NCI-H1417 (cell line): ENCODE data around the gene SEMA5A.

Experiments
- DNase-seq, 3 experiments: peaks; one replicate each; lab custom pipeline; 2025; lab: John Stamatoyannopoulos, UW

Gene SEMA5A

DNA sequence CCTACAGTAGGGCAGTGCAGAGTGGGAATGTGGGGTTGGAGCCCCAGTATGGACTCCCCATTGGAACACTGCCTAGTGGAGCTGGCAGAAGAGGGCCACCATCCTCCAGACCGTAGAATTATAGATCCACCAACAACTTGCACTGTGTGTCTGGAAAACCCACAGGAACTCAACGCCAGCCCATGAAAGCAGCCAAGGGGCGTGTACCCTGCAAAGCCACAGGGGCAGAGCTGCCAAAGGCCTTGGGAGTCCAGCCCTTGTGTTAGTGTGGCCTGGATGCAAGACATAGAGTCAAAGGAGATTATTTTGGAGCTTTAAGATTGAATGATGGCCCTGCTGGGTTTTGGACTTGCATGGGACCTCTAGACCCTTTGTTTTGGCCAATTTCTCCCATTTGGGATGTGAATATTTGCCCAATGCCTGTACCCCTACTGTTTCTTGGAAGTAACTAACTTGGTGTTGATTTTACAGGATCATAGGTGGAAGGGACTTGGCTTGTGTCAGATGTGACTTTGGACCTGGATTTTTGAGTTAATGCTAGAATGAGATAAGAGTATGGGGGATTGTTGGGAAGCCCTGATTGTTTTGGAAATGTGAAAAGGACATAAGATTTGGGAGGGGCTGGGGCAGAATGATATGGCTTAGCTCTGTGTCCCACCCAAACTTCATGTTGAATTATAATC lies 266.8 kb downstream of the SEMA5A start:
- no peak for DNase-seq

DNA sequence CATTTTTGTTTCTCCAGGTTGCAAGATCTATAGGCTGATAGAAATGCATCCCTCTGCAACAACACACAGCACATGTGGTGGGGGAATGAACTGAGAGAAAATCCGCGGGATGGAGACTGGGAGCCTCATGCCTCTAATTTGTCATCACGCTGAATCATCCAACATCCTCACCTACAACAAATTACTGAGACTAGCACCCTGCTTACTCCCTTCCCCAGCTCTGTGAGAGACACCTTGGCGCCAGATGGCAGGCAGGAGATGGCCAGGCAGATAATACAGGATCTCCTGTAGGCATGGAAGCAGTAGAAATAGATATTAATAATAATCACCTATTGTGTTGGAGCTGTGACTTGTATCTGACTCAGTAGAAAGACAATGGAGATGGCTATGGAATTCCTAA lies 276.9 kb downstream of the SEMA5A start:
- no peak for DNase-seq

DNA sequence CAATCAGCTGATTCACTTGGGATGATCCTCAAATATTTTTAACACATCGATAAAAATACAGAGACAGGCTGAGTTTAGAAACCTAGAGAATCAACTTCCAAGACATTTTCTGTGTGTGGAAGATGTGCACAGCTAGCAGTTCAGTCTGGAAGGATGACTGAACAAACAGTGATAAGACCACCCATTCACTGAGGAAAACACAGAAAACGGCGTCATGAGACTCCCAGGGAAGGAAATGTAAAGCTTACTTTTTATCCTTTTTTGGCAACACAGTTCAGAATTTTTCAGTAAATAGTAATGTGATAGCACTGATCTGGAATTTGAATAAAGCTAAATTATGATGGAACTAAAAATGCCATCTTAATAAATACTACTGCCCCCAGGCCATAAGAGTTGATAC lies 277.6 kb downstream of the SEMA5A start:
- DNase-seq: no peak

DNA sequence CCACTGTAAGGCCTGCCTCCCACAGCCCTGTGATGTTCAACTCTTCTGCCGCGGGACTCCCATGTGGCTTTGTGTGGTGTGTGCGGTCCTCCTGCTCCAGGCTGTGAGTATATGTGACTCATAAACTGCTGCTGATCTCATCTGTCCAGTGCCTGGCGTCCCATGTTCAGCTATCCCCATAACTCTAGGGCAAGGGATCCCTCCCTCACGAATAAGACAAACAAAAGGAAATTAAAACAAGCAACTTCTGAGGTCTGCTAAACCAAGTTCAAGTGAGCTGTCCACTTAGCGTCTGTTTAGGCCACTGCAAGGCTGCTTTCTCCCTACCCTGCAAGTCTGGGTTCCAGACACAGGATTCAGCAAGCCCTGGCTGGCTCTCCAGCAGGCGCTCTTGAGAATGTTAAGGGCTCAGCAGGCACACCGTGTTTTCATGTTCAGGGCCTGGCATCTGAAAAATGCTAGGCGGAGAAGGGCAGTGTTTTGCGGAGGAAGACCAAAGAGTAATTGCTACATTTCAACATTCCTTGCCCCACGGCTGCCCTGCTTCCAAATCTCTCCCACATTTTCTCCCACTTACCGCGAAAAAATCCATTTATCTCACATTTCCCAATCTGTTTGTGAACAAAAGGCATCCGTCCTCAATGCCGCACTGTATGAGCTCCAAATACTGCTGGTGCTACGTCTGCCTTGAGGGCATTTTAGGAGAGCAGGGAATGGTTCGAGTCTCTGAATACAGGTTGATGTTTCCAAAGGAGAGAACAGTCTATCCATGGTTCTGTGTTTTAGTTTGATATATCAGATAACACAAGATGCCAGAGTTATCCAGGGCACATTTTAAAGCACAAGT lies 280.2 kb downstream of the SEMA5A start:
- no peak for DNase-seq

DNA sequence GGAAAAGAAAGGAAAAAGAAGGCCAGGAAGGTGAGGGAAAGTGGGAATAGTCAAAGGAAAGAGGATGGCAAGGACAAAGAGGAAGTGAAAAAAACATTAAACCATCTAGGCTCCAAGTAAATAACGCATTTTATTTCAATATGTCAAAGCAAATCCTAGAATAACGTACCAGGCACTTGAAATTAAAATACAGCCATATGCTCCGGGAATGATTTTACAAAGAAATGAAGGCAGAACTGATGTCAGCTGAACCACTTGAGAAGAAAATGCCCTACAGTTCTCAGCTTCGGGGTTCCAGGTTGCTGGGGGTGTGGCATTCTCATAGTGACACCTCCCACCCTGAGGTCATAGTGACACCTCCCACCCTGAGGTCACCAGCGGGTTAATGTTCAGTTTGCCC lies 281.6 kb downstream of the SEMA5A start:
- DNase-seq: no peak

DNA sequence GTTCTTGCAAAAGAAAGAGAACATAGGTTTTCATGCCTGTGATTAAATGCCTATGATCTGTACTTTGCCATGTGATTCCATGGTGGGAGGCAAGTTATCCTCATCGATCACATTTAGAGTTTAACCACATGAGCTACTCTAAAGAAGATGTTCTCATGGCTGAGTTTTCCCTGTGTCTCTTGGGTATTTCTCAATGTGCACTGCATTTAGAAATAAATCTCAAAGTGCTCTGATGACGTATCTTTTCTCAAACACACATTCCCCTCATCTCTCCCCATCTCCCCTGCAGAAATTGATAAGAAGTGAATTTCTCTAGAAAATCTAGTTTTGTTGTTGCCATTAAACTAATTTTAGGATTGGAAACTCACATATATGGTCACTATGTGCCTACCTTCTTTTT lies 282.2 kb downstream of the SEMA5A start:
- no peak for DNase-seq

DNA sequence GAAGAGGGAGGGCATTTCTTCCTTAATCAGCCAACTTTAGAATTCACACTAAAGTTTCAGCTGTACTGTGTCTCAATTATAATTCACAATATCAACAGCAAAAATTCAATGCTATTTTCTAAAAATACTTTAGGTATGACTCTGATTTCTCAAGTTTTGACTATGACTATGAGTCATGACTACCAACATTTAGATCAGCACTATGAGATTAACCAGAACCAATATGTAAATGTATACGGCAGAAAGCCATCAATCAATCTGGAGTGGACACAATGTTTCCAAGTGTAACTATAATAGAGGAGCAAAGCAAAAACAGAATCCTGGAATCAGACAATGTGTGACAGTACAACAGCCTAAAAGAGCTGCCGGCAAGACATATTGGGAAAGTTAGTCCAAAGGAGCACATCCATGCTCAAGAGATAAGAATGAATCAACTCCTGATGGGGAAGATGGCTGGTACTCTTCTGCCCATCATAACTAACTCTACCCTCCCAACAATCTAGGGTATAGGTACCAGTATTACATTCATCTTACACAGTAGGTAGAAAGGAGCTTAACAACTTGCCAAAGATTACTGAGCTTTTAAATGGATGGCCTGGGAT lies 294.4 kb downstream of the SEMA5A start:
- DNase-seq: no peak

DNA sequence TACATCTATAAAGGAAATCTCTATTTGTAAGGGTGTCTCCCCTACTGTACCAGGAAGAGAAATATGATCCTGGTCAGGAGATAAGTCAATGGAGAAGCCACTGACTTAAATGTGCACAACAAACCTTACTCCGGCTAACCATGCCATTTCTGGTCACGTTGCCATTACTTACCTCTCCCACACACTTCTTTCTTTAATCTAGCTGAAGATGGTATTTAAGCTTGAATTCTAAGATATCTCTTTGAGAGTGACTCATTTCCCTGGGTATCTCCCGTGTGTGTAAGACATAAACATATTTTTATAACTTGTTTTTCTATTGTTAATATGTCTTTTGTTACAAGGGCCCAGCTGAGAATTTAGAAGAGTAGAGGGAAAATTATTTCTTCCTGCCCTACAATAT lies 296.6 kb downstream of the SEMA5A start:
- DNase-seq: no peak

DNA sequence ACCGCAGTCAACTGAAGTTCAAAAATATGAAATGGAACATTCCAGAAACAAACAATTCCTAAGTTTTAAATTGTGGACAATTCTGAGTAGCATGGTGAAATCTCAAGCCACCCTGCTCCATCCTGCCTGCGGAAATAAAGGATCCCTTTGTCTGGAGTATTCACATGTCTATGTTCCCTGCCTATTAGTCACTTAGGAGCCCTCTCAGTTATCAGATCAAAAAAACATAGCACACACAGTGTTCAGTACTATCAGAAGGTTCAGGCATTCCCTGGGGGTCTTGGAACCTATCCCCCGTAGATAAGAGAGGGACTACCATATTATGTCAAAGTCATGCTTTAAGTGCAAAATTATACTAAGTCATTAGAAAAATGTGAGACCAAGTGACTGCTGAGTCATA lies 300.8 kb downstream of the SEMA5A start:
- DNase-seq: no peak

DNA sequence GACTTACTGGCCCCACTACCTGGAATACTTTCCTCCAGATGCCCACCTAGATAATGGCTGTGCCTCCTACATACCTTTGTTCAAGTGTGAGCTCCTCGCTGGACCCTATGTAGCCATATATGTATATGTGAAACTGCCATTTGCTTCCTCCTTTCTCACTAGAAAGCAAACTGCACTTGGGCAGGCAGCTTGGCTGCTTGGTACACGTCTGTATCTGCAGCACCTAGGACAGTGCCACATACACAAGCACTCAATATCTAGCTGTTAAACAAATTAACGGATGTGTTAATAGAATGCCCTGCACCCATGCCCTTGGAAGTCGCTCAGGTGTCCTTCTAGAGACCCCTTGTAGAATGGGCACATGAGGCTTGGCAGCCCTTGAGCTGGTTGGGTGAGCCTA lies 301.5 kb downstream of the SEMA5A start:
- DNase-seq: no peak

DNA sequence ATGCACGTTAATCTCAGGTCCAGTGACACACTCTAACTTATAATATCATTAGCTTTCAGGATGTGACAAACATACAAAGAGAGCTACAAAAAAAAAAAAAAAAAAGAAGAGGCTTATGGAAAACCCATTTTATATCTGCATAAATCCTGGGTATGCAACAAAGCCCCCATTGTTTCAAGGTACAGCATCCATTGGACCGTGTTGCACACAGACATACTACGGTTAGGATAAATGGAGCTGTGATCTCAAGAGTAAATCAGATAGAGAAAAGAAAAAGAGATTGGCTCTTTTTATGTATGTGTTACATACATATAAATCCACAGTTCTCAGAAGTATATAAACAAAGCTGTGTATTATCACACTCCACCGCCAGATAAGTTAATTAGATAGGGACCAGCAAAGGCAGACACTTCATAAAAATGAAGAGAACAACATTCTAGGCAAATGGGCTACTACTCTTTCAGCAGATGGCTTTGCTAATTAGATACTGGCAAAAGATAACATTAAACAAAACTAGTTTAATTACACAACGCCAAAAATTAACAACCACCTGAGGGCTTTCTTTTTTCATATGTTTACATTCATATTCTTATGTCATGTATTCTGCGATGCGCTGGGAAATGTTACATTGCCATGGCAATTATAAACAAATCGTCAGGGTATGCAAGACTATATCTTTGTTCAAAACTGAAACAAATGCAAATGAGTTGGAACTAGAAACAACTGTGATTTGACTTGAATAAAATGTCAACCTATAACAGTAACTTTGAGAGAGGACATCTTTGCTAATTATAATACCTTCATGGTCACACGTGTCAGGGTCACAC lies 304.2 kb downstream of the SEMA5A start:
- DNase-seq: no peak

DNA sequence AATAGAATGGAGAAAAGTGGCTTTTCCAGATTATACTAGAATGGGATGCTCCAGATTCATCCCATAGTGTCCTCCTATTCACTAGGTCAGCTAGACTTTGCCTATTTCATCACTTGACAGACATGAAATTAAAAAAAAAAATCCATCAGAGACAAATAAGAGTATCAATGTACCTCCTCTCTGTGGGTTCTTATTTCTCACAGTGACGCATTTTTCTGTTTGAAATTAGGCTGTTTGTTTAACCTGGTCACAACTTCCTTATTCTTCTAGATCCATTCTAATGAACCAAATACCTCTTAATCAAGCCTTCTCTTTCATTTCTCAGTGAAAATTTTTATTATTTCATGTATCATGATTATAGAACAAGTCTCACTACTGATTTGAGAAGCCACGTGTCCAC lies 305.4 kb downstream of the SEMA5A start:
- no peak for DNase-seq

DNA sequence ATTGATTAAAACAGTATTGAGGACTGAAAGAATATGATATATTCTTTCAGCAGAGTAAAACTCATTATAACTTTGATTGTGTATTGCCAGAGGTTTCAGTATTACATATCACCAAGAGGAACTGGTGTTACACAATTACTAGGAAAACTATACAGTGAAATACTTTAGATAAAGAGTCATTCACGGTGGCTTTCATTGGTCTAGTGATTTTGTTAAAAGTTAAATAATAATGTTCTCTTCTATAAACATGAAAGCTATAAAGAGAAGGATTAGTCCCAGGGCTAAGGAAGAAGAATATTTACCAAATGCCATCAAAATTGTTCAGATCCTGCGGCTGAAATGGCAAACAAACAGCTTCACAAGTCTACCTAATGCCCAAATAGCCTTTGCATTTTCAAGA lies 306.2 kb downstream of the SEMA5A start:
- DNase-seq: no peak

DNA sequence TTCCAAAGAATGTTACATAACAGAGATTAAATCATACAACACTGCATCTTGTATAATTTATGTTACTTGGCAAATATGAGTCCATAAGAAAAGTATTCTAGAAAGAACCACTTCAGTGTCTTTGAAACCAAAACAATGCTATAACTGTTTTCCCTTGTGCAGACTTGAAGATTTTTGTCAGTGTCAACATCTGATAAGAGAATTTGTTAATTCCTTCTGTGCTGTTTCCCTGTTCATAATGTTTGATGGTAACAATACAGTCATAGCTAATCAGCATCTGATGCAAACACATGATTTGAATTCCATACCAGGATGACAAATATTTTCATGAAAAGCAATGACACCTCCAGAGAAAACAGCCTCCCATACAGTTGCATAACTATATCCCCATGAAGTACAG lies 306.8 kb downstream of the SEMA5A start:
- DNase-seq: no peak

DNA sequence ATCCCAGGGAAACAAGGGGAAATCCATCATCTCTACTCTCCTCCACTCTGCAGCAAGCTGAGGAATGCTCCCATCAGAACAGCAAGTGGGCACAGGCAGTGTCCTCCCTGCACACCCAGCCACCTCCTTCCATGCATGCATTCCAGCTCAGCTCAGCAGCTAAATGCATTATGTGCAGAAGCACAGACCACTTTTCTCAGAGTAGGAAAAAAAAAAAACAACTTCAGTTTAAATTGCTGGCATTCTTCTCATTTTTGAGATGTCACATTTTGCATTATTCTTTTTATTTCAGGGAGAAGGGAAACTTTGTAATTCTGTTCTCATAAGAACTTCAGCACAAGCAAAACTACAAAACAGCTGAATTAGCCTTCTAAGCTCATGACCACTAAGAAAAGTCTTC lies 312.2 kb downstream of the SEMA5A start:
- no peak for DNase-seq

DNA sequence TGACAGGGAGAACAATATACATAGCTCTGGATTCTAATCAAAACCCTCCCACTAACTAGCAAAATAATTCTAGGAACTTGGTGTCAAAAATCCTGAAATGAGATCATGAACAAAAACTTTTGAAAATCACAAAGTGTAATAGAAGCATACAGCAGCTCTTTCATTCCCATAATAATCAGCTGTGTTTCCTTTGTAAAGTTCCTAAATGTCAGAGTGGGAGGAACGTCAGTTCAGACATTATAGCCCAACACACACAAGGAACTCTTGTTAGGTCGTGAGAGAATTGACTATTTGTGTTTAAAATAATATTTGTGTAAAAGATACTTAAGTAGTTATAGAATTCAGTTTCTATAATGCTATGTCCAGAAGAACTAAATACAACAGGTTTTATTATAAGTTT lies 312.8 kb downstream of the SEMA5A start:
- no peak for DNase-seq

DNA sequence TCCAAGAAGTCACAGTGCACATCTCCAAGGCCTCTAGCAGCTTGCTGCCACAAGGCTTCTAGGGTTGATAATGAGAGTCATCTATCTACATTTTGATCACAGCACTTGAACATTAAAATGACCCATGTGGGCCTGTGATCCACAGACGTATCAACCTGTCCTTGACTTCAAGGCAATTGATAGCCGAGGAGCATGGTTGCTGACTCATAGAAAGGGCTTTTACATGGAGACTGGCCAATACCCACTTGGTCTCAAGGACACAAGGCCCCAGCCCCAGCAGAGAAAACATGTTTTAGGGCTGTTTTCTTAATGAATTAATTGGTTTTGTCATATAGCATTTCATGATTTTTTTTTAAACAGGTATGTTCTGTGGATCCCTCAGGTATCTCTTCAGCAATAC lies 314.0 kb downstream of the SEMA5A start:
- no peak for DNase-seq

DNA sequence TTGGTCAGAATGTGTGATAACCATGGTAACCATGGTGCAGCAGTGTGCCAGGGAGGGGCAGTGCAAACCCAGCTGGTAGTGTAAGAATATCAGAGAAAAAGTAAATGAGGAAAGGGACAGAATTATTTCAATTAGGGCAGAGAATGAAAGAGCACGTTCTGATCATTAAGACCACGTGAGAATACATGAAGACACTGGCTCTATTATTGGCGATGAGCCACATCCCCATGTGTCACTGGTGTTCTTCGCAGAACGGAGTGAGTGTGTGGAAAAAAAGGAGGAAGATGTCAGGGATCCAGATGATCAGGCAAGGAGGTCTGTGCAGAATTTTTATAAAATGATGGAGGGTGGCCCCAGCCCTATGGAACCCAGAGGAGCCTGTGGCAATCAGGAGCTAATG lies 315.5 kb downstream of the SEMA5A start:
- DNase-seq: no peak

DNA sequence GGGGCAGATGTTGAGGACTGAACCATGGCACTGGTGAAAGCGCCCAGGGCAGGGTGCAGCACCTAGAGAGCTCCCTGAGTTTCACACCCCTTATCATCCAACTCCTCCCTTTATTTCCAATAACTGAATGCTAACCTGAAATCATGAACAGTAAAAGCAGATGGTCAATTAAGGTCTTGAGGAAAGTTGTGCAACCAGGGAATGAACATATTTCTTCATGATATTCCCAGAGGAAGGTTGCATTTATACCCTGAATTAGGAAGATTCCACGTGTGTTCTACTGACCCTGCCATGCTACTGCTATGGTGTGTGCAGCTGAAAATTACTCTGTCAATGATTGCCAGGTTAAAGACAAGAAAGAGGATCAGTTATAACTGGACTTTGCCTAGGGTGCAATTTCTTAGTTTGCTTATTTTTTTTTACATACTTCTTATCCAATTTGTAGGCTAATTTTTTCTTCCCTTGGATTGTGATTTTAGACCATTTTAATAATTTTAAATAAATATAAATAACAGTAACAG lies 319.8 kb downstream of the SEMA5A start:
- DNase-seq: no peak

DNA sequence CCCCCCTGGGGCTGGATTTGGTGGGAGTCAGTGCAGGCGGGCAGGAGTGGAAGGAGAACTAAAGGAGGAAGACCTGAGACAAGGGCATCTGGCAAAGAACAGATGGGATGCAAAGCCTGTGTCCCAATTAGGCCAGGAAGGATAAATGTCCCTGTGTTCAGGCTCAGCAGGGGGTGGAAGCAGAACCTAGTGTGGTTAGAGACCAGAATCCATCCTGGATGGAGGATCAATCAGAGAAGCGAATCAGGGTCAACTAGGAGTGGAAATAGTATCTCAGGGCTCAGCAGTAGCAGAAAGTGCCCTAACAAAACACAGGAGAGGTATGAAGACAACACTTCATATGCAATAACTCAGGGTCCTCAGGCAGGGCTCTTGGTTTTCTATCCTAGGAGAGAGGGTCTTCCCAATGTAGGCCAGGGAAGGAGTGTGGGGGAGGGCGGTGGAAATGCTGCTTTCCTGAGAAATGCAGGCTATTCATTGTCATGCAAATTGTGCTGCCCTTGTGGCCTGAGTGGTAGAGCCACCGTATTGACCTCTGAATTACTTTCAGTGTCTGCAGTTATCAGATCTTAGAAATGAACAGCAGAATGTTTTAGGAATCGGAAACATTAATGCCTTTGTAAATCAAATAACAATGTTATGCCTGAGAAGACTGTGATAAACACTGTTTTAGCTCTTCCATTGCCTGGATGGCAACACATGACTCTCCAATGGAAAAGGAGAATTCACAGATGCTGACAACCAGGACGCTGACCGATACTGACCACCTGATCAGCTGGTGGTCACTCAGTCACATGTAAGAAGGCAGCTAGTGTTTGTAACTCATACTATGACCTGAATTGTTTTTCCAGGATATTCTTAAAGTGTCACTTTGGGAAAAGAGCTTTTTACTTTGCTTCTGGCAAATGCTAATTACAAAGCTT lies 323.6 kb downstream of the SEMA5A start:
- no peak for DNase-seq

DNA sequence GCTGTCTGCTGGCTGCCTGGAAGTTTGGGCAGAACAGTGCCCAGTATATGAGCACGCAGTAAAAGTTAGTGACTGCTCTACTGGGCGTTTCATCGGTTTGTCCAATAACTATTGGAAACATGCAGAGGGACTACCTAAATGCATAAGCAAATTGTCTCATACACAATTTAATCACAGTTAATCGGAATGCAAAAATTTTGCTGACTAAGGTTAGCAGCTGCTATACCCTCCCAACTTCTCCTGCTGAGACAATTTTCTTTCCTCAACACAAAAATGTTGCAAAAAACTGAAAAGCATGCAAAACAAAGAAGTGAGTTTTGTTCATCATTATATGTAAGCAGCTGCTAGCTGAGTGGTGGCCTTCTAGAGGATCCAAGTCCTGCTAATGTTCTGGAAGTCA lies 327.5 kb downstream of the SEMA5A start:
- no peak for DNase-seq
